GM23248 (cell line): ENCODE results near the gene VAV2. TPM values are rescaled to one million over a fixed set of nuclear protein-coding genes. Genes with fewer than 3 reads are reported as not detected.

Source experiments
- DNase-seq: peaks from one replicate; pipeline ENCODE4 v3.0.0-alpha.2; 2015
- H2AFZ ChIP-seq: fragments of 200-600 bp; sonication (generic); 2 replicates; pipeline ENCODE4 v1.6.1; 2016; ENCODE audit warnings: antibody characterized with exemption
- H3F3A ChIP-seq: fragments of 200-600 bp; sonication (generic); 2 replicates; pipeline ENCODE4 v1.6.1; 2016; ENCODE audit warnings: mild to moderate bottlenecking, antibody characterized with exemption, mixed run types; ENCODE audit not compliant: insufficient read depth
- H3K27ac ChIP-seq: fragments of 200-600 bp; sonication (generic); 2 replicates; pipeline ENCODE4 v1.5.1; 2016; ENCODE audit warnings: mild to moderate bottlenecking
- H3K27me3 ChIP-seq: fragments of 200-600 bp; sonication (generic); replicated peaks from 2 replicates; pipeline ENCODE4 v1.6.1; 2016; ENCODE audit warnings: mild to moderate bottlenecking; ENCODE audit not compliant: insufficient read depth
- H3K36me3 ChIP-seq: fragments of 200-600 bp; sonication (generic); 2 replicates; pipeline ENCODE4 v1.6.1; 2016; ENCODE audit warnings: low read depth, mild to moderate bottlenecking
- H3K4me1 ChIP-seq: fragments of 200-600 bp; sonication (generic); 2 replicates; pipeline ENCODE4 v1.6.1; 2016; ENCODE audit warnings: mild to moderate bottlenecking; ENCODE audit not compliant: insufficient read depth
- H3K4me2 ChIP-seq: fragments of 200-600 bp; sonication (generic); one replicate; pipeline ENCODE4 v1.6.1; 2016; ENCODE audit warnings: mild to moderate bottlenecking; ENCODE audit not compliant: unreplicated experiment
- H3K4me3 ChIP-seq: fragments of 200-600 bp; sonication (generic); 2 replicates; pipeline ENCODE4 v1.5.1; 2016; ENCODE audit warnings: mild to moderate bottlenecking
- H3K79me2 ChIP-seq: fragments of 200-600 bp; sonication (generic); 2 replicates; pipeline ENCODE4 v1.6.1; 2016; ENCODE audit warnings: mild to moderate bottlenecking; ENCODE audit not compliant: insufficient read depth
- H3K9ac ChIP-seq: fragments of 200-600 bp; sonication (generic); 2 replicates; pipeline ENCODE4 v1.6.1; 2016; ENCODE audit warnings: mild to moderate bottlenecking
- H3K9me2 ChIP-seq: fragments of 200-600 bp; sonication (generic); 2 replicates; pipeline ENCODE4 v1.6.1; 2016; ENCODE audit warnings: mixed run types, mild to moderate bottlenecking, moderate library complexity; ENCODE audit not compliant: insufficient read depth
- H3K9me3 ChIP-seq: fragments of 200-600 bp; sonication (generic); one replicate; pipeline ENCODE4 v1.6.1; 2017; ENCODE audit warnings: low read depth
- H4K20me1 ChIP-seq: fragments of 200-600 bp; sonication (generic); 2 replicates; pipeline ENCODE4 v1.6.0; 2016; ENCODE audit not compliant: insufficient read depth
- EZH2 ChIP-seq: fragments of 200-600 bp; sonication (generic); IDR thresholded peaks from 2 replicates; pipeline ENCODE4 v1.6.1; 2018; ENCODE audit warnings: antibody characterized with exemption, mild to moderate bottlenecking; ENCODE audit not compliant: insufficient read depth, poor library complexity, severe bottlenecking
- EZH2phosphoT487 ChIP-seq: fragments of 200-600 bp; sonication (generic); IDR thresholded peaks from 2 replicates; pipeline ENCODE4 v1.6.1; 2018; ENCODE audit warnings: antibody characterized with exemption, moderate library complexity, mild to moderate bottlenecking, low read depth; ENCODE audit not compliant: insufficient read depth
- WGBS, 2 experiments: methylation state at CpG; one replicate each; pipeline ENCODE4 v1.1.6; 2015 to 2017; ENCODE audit warnings: low lambda C conversion rate in 2 of 2, low coverage in 1 of 2; ENCODE audit errors: missing lambda C conversion rate in 2 of 2; 5-methylcytosine and 5-hydroxymethylcytosine counted together
- in situ Hi-C: fragments of 300-500 bp; cut with MboI; formaldehyde crosslinking; loops from 2 replicates; pipeline ENCODE4 v1.15.0; 2020
- polyA plus RNA-seq: library from polyadenylated mRNA; unstranded; fragments of >200 nt; fragmentation: Nextera tagmentation; extraction: Ambion mirVana; gene quantifications from 2 replicates; pipeline ENCODE4 v1.2.1, GENCODE V29; 2016
- total RNA-seq: library from RNA; depleted of rRNA; stranded (reverse); fragments of >200 nt; shearing (Covaris generic); gene quantifications from 2 replicates; pipeline ENCODE4 v1.2.3, GENCODE V29; 2014

VAV2 gene
- total and polyA plus RNA-seq, 2 experiments from 2014 or later: 6.7 to 9.0 TPM

DNA sequence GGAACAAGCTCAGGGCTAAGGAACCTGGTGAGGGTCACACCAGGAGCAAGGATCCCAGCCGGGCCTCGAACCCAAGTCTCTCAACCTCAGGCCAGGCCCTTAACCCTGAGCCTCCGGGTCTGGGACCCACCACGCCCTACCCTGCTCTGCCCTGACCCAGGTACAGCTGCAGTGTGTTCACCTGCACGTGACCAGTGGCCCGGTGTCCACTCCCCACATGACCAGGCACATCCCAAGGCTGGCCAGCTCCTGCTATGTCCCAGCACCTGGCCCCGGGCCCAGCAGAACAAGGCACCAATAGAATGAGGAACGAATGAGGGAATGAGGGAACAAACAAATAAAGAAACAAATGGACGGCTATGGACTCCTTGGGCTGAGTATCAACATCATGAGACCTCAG is 142.0 kb downstream of the VAV2 start:
- DNase-seq: no peak
- no peak for TF ChIP-seq EZH2phosphoT487
- no peak for TF ChIP-seq EZH2
- Histone ChIP-seq H3K4me3 (no peak overlapping the region), H3K79me2 (no peaks in the 10 kb centered on the region; the same call in 1 of the 2 replicates), H3K36me3 (no peaks in the 10 kb centered on the region), H3K9me2 (no peaks in the 10 kb centered on the region), H3K4me2 (no peak overlapping the region), H3F3A (no peaks in the 10 kb centered on the region), H3K27ac (no peak overlapping the region), H3K9ac (no peak overlapping the region), H3K27me3 (no peaks in the 10 kb centered on the region), H3K9me3 (no peaks in the 10 kb centered on the region), H4K20me1 (no peaks in the 10 kb centered on the region), H3K4me1 (no peaks in the 10 kb centered on the region), H2AFZ (no peak overlapping the region)
- WGBS, 2 experiments: 82% methylated on average over 9 of the region's 9 CpGs
- in situ Hi-C loops: no loop called here

DNA sequence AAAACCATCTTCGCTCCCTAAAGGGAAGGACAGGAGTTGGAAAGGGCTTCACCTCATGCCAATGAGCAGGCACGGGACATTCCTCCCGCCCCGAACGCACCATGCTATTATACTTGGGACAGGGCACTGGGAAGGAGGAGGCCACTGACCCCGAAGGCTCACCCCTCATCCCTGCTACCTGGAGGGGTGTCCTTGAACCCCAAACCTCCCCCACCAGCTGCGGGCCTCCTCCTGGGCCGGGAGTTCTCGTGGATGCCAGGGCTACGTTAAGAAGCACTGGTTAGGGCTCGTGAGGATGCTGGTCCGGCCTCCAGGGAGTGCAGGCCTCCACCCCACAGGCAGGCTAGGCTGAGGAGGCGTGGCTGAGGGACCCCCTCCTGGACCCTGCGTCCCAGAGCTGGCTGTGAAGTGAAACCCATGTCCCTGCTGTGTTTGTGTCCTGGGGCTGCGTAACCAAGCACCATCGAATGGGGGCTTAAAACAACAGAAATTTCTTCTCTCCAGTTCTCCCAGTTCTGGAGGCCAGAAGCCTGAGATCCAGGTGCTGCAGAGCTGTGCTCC is 142.9 kb downstream of the VAV2 start:
- no peak overlapping the region for H2AFZ ChIP-seq
- no peaks in the 10 kb centered on the region for H3K9me2 ChIP-seq
- H3K9me3 ChIP-seq: no peaks in the 10 kb centered on the region
- in situ Hi-C loops: no loop called here
- no peak overlapping the region for H3K4me3 ChIP-seq
- no peaks in the 10 kb centered on the region for H3K4me1 ChIP-seq
- H3K36me3 ChIP-seq: no peaks in the 10 kb centered on the region
- H3K79me2 ChIP-seq: no peaks in the 10 kb centered on the region; the same call in 1 of the 2 replicates
- DNase-seq: no peak
- H3K27ac ChIP-seq: no peak overlapping the region
- TF ChIP-seq EZH2: no peak
- no peak for TF ChIP-seq EZH2phosphoT487
- H4K20me1 ChIP-seq: no peaks in the 10 kb centered on the region
- no peaks in the 10 kb centered on the region for H3K27me3 ChIP-seq
- 88 to 90% methylated on average over 16 of the region's 16 CpGs for WGBS, 2 experiments
- H3K9ac ChIP-seq: no peak overlapping the region
- no peaks in the 10 kb centered on the region for H3F3A ChIP-seq
- H3K4me2 ChIP-seq: no peak overlapping the region

DNA sequence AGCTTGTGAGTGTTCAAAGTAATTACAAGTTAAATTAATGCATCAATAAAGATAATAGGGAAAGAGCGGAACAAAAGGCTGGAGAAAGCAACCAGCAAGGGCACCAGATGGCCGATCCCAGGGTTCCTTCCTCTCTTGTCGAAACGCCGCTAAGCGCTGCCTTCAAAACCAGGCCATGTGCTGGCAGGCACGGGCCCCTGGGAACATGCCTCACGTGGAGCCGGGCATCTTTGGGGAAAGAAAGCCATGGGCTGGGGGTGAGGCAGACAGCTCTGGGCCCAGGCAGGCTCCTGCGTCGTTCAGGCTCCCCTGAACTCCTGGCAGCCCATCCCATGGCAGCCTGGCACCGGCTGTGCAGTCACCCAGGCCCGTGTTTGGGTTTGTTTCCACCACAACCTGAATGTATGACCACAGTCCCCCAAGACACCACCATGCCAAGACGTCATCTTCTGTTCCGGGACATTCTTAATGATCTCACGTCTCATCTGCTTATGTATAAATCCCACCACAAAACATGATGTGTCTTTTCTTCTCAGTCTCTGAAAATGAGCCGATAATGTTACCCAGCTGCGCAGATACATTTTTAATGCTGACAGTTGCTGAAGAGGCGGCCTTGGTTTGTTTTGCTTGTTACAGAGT is 143.5 kb downstream of the VAV2 start:
- no peak for DNase-seq
- in situ Hi-C loops: no loop called here
- 82 to 83% methylated on average over 19 of the region's 19 CpGs for WGBS, 2 experiments

DNA sequence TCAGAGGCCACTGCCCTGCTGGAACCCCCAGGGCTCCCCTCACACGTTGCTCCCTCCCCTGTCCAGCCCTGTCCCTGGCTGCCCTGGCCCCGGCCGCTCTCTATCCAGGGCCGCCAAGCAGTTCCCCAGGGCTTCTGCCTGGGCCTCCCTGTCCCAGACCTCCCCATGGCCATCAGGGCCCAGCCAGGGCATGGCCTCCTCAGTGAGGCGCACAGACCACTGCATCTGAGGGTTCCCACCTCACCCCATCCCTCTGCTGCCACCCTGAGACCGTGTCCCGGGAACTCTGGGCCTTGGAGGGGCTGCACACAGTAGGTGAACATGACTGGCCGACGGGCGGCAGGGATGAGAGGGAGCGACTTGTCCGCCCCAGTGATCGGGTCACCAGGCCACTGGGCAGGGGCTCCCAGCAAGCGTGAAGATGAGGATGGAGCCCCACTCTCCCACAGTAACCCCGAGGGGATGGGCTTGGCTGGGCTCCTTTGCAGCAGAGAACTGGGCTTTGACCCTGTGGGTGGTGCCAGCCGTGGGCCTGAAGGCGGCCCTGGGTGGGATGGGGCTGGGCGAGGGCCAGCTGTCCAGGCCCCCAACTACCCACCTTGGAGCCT is 145.5 kb downstream of the VAV2 start:
- no peaks in the 10 kb centered on the region for H3K27me3 ChIP-seq
- TF ChIP-seq EZH2: no peak
- no peak for TF ChIP-seq EZH2phosphoT487
- no peaks in the 10 kb centered on the region for H3F3A ChIP-seq
- no peaks in the 10 kb centered on the region for H3K9me2 ChIP-seq
- no peak overlapping the region for H3K4me3 ChIP-seq
- H4K20me1 ChIP-seq: no peaks in the 10 kb centered on the region
- H3K36me3 ChIP-seq: no peaks in the 10 kb centered on the region
- H3K27ac ChIP-seq: no peak overlapping the region
- H3K79me2 ChIP-seq: no peaks in the 10 kb centered on the region; the same call in 1 of the 2 replicates
- H3K9me3 ChIP-seq: no peaks in the 10 kb centered on the region
- in situ Hi-C loops: no loop called here
- H3K9ac ChIP-seq: no peak overlapping the region
- no peak for DNase-seq
- H3K4me1 ChIP-seq: no peaks in the 10 kb centered on the region
- WGBS, 2 experiments: 85 to 86% methylated on average over 17 to 18 of the region's 18 CpGs
- no peak overlapping the region for H3K4me2 ChIP-seq
- no peak overlapping the region for H2AFZ ChIP-seq

More for the DNA sequence above, 143.5 kb downstream of the VAV2 start:
- Histone ChIP-seq H3K27ac (no peak overlapping the region), H2AFZ (no peak overlapping the region), H3K4me2 (no peak overlapping the region), H3K27me3 (no peaks in the 10 kb centered on the region), H3K79me2 (no peaks in the 10 kb centered on the region; the same call in 1 of the 2 replicates), H3K4me1 (no peaks in the 10 kb centered on the region), H4K20me1 (no peaks in the 10 kb centered on the region), H3K36me3 (no peaks in the 10 kb centered on the region), H3F3A (no peaks in the 10 kb centered on the region), H3K9me2 (no peaks in the 10 kb centered on the region), H3K9ac (no peak overlapping the region), H3K4me3 (no peak overlapping the region), H3K9me3 (no peaks in the 10 kb centered on the region)
- TF ChIP-seq EZH2phosphoT487 (no peak), EZH2 (no peak)
